ENCODE results near the gene GLI3. TPM values are rescaled to one million over a fixed set of nuclear protein-coding genes. Genes with fewer than 3 reads are reported as not detected.

The GLI3 gene
- total RNA-seq, 1 experiment from 2014 or later, result not detected

GRCh38 chr7:41933427-41933826 lies 303.6 kb downstream of the GLI3 start:
- in situ Hi-C loops (cut with HindIII; ENCODE audit: low sequenced_read_pairs), result no loop called here
- no peak for DNase-seq (ENCODE audit: low spot score)

DNA sequence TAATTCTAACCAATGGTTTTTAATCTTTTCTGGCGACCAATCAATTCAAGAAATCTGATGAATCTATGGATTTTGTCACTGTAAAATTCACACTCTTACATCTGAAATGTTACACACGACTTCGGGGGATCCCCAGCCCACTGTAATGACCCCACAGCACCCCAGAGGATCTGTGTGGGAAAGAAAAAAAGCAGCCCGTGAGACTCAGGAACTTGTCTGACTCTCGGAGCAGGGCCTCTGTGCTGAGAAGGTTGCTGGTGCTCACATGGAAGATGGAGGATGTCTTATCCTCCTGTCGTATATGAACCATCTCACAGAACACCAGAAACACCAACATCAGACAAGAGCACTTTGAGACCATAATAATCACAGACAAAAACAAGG lies 305.8 kb downstream of the GLI3 start:
- in situ Hi-C loops (cut with HindIII; ENCODE audit: low sequenced_read_pairs), result no loop called here
- no peak for DNase-seq (ENCODE audit: low spot score)

GRCh38 chr7:41930538-41931262 lies 306.3 kb downstream of the GLI3 start:
- no peak for DNase-seq (ENCODE audit: low spot score)
- in situ Hi-C loops (cut with HindIII; ENCODE audit: low sequenced_read_pairs), result no loop called here

DNA sequence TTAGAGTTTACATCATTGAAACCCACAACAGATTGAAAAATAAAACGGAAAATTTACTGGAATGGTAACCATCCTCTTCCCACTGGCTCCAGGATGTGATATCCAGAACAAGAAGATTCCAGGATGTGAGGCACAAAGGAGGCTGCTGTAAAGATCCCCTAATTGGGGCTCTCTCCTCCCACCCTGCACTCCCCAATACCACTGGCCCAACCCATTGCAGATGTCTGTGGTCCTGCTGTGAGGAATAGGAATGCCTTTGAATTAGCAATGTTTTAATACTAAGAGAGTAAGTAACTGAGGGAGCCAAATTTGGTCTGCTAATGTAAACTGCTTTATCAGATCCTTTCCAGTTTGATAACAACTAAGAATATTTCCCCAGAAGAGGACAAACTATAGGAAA lies 308.2 kb downstream of the GLI3 start:
- in situ Hi-C loops (cut with HindIII; ENCODE audit: low sequenced_read_pairs), result no loop called here

GRCh38 chr7:41928166-41928565 lies 308.8 kb downstream of the GLI3 start:
- in situ Hi-C loops (cut with HindIII; ENCODE audit: low sequenced_read_pairs), result no loop called here
- DNase-seq (ENCODE audit: low spot score), result no peak

More for the DNA sequence above, 308.2 kb downstream of the GLI3 start:
- no peak for DNase-seq (ENCODE audit: low spot score)

DNA sequence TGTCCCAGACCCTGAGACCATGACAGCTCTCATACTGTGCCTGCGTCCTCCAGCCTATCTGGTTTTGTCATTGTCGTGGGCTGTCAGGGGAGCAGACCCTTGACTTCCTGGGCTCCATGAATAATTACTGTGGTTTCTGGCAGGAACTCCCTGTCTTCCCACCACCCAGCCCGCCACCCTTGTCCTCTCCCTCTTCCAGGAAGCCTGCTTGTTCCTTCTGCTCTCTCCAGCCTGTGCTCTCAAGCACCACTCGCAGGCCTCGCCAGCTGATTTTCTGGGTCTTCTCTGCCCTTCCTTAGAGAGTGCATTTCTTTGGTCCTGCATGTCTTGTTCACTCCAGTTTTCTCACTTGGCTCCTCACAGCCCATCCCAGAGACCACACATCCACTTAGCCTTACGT lies 309.6 kb downstream of the GLI3 start:
- in situ Hi-C loops (cut with HindIII; ENCODE audit: low sequenced_read_pairs), result no loop called here
- no peak for DNase-seq (ENCODE audit: low spot score)

GRCh38 chr7:41925946-41926345 lies 311.1 kb downstream of the GLI3 start:
- in situ Hi-C loops (cut with HindIII; ENCODE audit: low sequenced_read_pairs), result no loop called here
- no peak for DNase-seq (ENCODE audit: low spot score)

DNA sequence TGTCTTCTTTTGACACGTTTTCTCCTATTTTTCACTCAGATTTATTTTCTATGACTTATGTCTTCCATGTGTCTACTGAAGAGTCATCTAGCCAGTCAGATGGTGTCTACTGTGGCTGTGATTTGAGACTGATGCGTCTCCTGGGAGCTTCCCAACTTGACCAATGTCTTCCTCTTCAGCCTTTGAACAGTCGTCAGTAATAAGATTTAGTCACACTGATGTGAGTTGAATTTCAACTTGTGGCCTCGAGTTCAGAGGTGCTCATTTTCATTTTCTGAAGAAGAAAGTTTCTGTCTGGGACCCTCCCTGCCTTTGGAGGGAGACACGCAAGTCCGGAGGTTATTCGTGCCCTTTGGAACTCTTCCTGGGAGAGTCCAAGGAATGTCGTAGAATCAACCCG lies 312.2 kb downstream of the GLI3 start:
- DNase-seq (ENCODE audit: low spot score), result no peak
- in situ Hi-C loops (cut with HindIII; ENCODE audit: low sequenced_read_pairs), result no loop called here

- in situ Hi-C loops (cut with HindIII; ENCODE audit: low sequenced_read_pairs), result no loop called here
Observed at GRCh38 chr7:41922373-41922772, 314.6 kb downstream of the GLI3 start.

DNA sequence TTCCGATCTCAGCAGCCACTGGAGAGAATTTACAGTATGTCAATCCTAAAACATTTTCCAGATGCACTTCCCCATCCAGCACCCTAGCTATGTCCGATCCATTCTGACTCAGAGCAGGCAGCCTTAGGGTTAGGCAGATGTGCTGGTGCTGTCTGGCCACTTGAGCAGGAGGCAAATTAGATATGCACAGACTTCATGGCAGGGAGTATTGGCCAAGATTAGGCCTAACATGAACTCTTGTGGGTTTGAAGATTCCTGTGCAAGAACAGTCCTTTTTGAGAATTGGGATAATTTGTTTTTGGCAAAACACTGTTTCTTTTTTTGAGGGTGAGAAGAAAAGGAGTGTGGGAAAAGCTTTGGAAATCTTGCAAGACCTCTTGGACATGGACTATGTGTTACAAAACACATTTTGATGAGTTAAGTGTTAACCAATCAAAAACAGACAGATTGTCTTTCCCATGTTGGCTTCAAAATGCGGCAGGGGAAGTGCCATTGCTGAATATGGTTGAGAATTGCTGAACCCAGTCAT lies 315.5 kb downstream of the GLI3 start:
- no peak for DNase-seq (ENCODE audit: low spot score)
- in situ Hi-C loops (cut with HindIII; ENCODE audit: low sequenced_read_pairs), result no loop called here

More at GRCh38 chr7:41922373-41922772, 314.6 kb downstream of the GLI3 start:
- no peak for DNase-seq (ENCODE audit: low spot score)

- in situ Hi-C loops (cut with HindIII; ENCODE audit: low sequenced_read_pairs), result no loop called here
- DNase-seq (ENCODE audit: low spot score), result no peak
Observed at GRCh38 chr7:41918597-41918996, 318.4 kb downstream of the GLI3 start.

- in situ Hi-C loops (cut with HindIII; ENCODE audit: low sequenced_read_pairs), result no loop called here
- no peak for DNase-seq (ENCODE audit: low spot score)
Observed at GRCh38 chr7:41916450-41916927, 320.5 kb downstream of the GLI3 start.

- no peak for DNase-seq (ENCODE audit: low spot score)
- in situ Hi-C loops (cut with HindIII; ENCODE audit: low sequenced_read_pairs), result no loop called here
Observed at GRCh38 chr7:41915871-41916270, 321.1 kb downstream of the GLI3 start.

DNA sequence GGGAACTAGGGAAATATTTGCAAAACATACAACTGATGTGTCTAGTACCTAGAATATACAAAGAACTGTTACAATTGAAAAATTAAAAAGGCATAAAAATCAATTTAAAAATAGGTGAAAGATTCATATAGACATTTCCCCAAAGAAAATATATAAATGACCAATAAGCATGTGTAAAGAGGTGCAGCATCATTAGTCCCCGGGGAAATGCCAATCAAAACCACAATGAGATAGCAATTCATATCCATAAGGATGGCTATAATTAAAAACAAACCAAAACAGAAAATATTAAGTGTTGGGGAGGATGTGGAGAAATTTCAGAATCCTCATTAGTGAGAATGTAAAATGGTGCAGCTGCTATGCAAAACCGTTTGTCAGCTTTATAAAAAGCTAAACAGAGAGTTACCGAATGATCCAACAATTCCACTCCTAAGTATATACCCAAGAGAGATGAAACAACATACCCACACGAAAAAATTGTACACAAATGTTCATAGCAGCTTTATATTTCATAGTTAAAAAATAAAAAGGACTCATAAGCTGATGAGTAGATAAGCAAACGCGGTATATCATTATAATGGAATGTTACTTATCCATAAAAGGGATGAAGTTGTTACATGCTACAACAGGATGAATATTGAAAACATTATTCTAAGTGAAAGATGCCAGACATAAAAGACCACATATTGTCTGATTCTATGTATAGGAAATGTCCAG lies 324.0 kb downstream of the GLI3 start:
- in situ Hi-C loops (cut with HindIII; ENCODE audit: low sequenced_read_pairs), result no loop called here

DNA sequence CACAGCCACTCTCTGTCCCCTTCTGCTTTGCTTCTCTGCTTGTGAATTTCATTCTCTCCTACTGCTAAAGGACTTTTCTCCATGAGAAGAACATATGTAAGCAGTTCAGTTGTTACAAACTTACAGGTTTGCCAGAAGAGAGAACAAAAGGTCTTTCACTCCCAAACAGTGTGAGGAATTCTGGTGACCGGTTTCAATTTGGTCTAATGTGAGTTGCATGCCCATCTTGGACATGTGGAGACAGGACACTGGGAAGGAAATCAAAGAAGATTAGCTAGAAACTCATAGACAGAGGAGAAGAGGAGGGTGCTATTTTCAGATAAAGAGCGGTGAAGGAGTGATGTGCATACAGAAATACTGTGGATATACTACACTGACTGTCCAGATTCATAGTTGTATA lies 324.6 kb downstream of the GLI3 start:
- in situ Hi-C loops (cut with HindIII; ENCODE audit: low sequenced_read_pairs), result no loop called here
- no peak for DNase-seq (ENCODE audit: low spot score)

More for the DNA sequence above, 324.0 kb downstream of the GLI3 start:
- no peak for DNase-seq (ENCODE audit: low spot score)

GRCh38 chr7:41911792-41912191 lies 325.2 kb downstream of the GLI3 start:
- no peak for DNase-seq (ENCODE audit: low spot score)
- in situ Hi-C loops (cut with HindIII; ENCODE audit: low sequenced_read_pairs), result no loop called here

Measured in G401 (cell line).